SU-DHL-6 (cell line): ENCODE measurements around the gene SCO2.
A peak's percentile ranks its signal among the peaks of the same experiment; 100 is the strongest.

ENCODE experiments used
- H2AFZ ChIP-seq: fragments of 200-600 bp; sonication (generic); 2 replicates; pipeline ENCODE4 v1.6.1; 2014; ENCODE audit warnings: low read depth, mild to moderate bottlenecking, moderate library complexity, mixed read lengths, antibody characterized with exemption, low read length; ENCODE audit not compliant: severe bottlenecking
- H3F3A ChIP-seq: fragments of 200-600 bp; shearing (Covaris generic); 2 replicates; pipeline ENCODE4 v1.6.0; 2016; ENCODE audit warnings: antibody characterized with exemption, mild to moderate bottlenecking; ENCODE audit not compliant: insufficient read depth
- H3K27ac ChIP-seq: fragments of 200-600 bp; sonication (generic); 2 replicates; pipeline ENCODE4 v1.5.1; 2016; ENCODE audit warnings: low read depth, mild to moderate bottlenecking, low read length, moderate library complexity, mixed read lengths
- H3K27me3 ChIP-seq: fragments of 200-600 bp; sonication (generic), shearing (Covaris generic); 2 replicates; pipeline ENCODE4 v1.6.0; 2014; ENCODE audit warnings: mild to moderate bottlenecking, low read length
- H3K36me3 ChIP-seq: fragments of 200-600 bp; sonication (generic); 2 replicates; pipeline ENCODE4 v1.6.1; 2014; ENCODE audit warnings: mild to moderate bottlenecking, low read length, mixed read lengths
- H3K4me2 ChIP-seq: fragments of 300-600, 200-600 bp; shearing (Covaris generic), sonication (generic); 2 replicates; pipeline ENCODE4 v1.6.0; 2014; ENCODE audit warnings: low read length, low read depth, mild to moderate bottlenecking; ENCODE audit not compliant: poor library complexity, severe bottlenecking
- H3K4me3 ChIP-seq: fragments of 200-600 bp; sonication (generic); 2 replicates; pipeline ENCODE4 v1.5.1; 2014; ENCODE audit warnings: antibody characterized with exemption, low read length, mild to moderate bottlenecking, mixed read lengths; ENCODE audit not compliant: insufficient read depth, poor library complexity, severe bottlenecking
- H3K79me2 ChIP-seq: fragments of 200-600 bp; sonication (generic); 2 replicates; pipeline ENCODE4 v1.6.1; 2014; ENCODE audit warnings: mild to moderate bottlenecking, low read length, moderate library complexity; ENCODE audit not compliant: insufficient read depth
- H3K9ac ChIP-seq: fragments of 200-600 bp; sonication (generic); 2 replicates; pipeline ENCODE4 v1.7.0; 2014; ENCODE audit warnings: mild to moderate bottlenecking, low read length
- H3K9me2 ChIP-seq: fragments of 200-600 bp; sonication (generic); replicated peaks from 2 replicates; pipeline ENCODE4 v1.6.1; 2014; ENCODE audit warnings: low read length; ENCODE audit not compliant: insufficient read depth
- H3K9me3 ChIP-seq: fragments of 200-600 bp; sonication (generic); 2 replicates; pipeline ENCODE4 v1.6.1; 2014; ENCODE audit warnings: low read length, mixed read lengths; ENCODE audit not compliant: insufficient read depth
- H4K20me1 ChIP-seq: fragments of 200-600 bp; sonication (generic); 2 replicates; pipeline ENCODE4 v1.6.1; 2014; ENCODE audit warnings: low read depth, mild to moderate bottlenecking, antibody characterized with exemption, low read length, moderate library complexity, mixed read lengths
- EZH2phosphoT487 ChIP-seq: fragments of 200-600 bp; sonication (generic), shearing (Covaris generic); conservative IDR thresholded peaks from 2 replicates; pipeline ENCODE4 v1.6.1; 2018; ENCODE audit warnings: mild to moderate bottlenecking, antibody characterized with exemption, low read length, moderate library complexity, mixed read lengths
- TF ChIP-seq, protein P1 (sequence below): fragments of 200-600 bp; sonication (generic); IDR thresholded peaks from one replicate; pipeline ENCODE4 v1.5.1; 2017; ENCODE audit warnings: antibody characterized with exemption, mild to moderate bottlenecking, low read length, moderate library complexity; ENCODE audit not compliant: insufficient read depth, poor library complexity, severe bottlenecking

Gene SCO2

DNA sequence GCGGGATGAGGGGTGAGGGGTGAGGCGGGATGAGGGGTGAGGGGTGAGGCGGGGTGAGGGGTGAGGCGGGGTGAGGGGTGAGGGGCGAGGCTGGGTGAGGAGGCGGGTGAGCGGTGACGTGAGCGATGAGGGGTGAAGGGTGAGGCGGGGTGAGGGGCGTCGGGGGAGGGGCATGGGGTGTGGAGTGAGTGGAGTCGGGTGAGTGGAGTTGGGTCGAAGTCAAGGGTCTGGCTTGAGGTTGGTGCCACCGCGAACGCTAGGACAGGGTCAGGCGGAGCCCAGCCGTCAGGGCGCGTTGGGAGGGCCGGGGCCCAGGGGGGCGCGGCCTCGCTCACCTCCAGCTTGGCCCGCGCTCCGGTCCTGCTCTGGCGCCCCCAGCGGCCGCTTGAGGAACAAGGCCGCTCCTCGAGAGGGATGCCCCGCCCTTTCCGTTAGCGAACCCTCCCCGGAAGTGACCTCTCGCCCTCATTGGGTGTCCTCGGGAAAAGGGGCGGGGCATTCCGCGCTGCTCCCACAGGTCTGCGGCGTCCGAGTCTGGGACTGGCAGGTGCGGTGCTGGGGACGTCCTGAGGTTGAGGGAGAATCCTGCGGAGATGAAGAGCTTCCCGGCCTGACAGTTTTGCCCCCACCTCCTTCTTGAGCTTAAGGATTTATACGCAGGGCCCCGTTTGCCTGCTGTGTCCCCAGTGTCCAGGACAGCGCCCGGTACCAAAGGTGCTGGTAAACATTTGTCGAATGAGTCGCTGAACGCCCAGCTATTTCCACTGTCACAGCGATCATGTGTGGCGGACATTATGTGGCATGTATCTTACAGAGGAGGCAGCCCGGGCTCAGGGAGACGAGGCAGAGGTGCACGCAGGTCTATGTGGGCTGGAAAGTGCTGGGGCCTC, 37.4 kb upstream of the SCO2 start, which contains the start of gene SYCE3:
SYCE3 (minus strand) TSS at position 397 of the 890 bp plus-strand sequence. CDS start 6,514 bp downstream, outside the sequence.
- no peaks in the 10 kb centered on the region; the same call in 1 of the 2 replicates for H3K36me3 ChIP-seq
- H3K27ac ChIP-seq, result no peak within 1 kb of the TSS
- peaks cover 3% of the 10 kb centered on the region; the same call in 1 of the 2 replicates for H3F3A ChIP-seq
- peak within 1 kb of the TSS; percentile 78 for H2AFZ ChIP-seq
- H3K9ac ChIP-seq, result peak within 1 kb of the TSS; percentile 58
- TF ChIP-seq, protein P1, sequence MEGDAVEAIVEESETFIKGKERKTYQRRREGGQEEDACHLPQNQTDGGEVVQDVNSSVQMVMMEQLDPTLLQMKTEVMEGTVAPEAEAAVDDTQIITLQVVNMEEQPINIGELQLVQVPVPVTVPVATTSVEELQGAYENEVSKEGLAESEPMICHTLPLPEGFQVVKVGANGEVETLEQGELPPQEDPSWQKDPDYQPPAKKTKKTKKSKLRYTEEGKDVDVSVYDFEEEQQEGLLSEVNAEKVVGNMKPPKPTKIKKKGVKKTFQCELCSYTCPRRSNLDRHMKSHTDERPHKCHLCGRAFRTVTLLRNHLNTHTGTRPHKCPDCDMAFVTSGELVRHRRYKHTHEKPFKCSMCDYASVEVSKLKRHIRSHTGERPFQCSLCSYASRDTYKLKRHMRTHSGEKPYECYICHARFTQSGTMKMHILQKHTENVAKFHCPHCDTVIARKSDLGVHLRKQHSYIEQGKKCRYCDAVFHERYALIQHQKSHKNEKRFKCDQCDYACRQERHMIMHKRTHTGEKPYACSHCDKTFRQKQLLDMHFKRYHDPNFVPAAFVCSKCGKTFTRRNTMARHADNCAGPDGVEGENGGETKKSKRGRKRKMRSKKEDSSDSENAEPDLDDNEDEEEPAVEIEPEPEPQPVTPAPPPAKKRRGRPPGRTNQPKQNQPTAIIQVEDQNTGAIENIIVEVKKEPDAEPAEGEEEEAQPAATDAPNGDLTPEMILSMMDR, result peak; percentile 71
- TF ChIP-seq EZH2phosphoT487, result no peak
- peak within 1 kb of the TSS; percentile 75 for H3K4me2 ChIP-seq
- no peaks in the 10 kb centered on the region for H3K9me3 ChIP-seq
- H3K9me2 ChIP-seq, result no peaks in the 10 kb centered on the region
- H4K20me1 ChIP-seq, result no peaks in the 10 kb centered on the region
- no peaks in the 10 kb centered on the region for H3K27me3 ChIP-seq
- H3K79me2 ChIP-seq, result no peaks in the 10 kb centered on the region
- peak within 1 kb of the TSS; percentile 50 for H3K4me3 ChIP-seq

- no peaks in the 10 kb centered on the region for H3K9me3 ChIP-seq
- no peak overlapping the region for H3K4me2 ChIP-seq
- H3K36me3 ChIP-seq, result no peaks in the 10 kb centered on the region
- TF ChIP-seq EZH2phosphoT487, result no peak
- no peaks in the 10 kb centered on the region for H3K79me2 ChIP-seq
- H3K4me3 ChIP-seq, result no peak overlapping the region
- no peak overlapping the region for H3K9ac ChIP-seq
- H4K20me1 ChIP-seq, result no peaks in the 10 kb centered on the region
- no peaks in the 10 kb centered on the region for H3K9me2 ChIP-seq
- no peaks in the 10 kb centered on the region for H3K27me3 ChIP-seq
- no peak overlapping the region for H3K27ac ChIP-seq
- no peak overlapping the region for H2AFZ ChIP-seq
- peaks cover 3% of the 10 kb centered on the region; the same call in 1 of the 2 replicates for H3F3A ChIP-seq
Observed at GRCh38 chr22:50561401-50562358, 36.3 kb upstream of the SCO2 start.

DNA sequence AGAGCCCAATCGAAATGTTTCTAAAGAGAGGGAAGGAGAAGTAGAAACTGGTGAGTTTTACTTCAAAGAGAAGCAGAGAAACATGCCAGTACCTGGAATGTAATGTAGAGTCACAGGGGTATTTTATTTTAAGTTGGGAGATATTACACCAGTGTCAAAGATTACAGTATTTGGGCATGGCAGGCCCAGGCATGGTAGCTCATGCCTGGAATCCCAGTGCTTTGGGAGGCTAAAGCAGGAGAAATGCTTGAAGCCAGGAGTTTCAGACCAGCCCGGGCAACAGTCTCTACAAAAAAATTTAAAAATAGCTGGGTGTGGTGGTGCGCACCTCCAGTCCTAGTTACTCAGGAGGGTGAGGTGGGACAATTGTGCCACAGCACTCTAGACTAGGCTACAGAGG, 34.6 kb upstream of the SCO2 start:
- H3K27ac ChIP-seq, result no peak overlapping the region
- H3K79me2 ChIP-seq, result no peaks in the 10 kb centered on the region
- no peaks in the 10 kb centered on the region for H3K27me3 ChIP-seq
- no peak for TF ChIP-seq EZH2phosphoT487
- TF ChIP-seq, protein P1, result no peak
- no peaks in the 10 kb centered on the region for H3K9me3 ChIP-seq
- H3K36me3 ChIP-seq, result no peaks in the 10 kb centered on the region
- H3K9me2 ChIP-seq, result no peaks in the 10 kb centered on the region
- H3F3A ChIP-seq, result no peaks in the 10 kb centered on the region
- no peaks in the 10 kb centered on the region for H4K20me1 ChIP-seq
- no peak overlapping the region for H3K4me2 ChIP-seq
- no peak overlapping the region for H3K9ac ChIP-seq
- no peak overlapping the region for H2AFZ ChIP-seq
- H3K4me3 ChIP-seq, result no peak overlapping the region
